ENCODE results near the gene NRDC. TPM values are rescaled to one million over a fixed set of nuclear protein-coding genes. Genes with fewer than 3 reads are reported as not detected.

NRDC gene
- total and polyA plus RNA-seq, 9 donors, result 46.1 to 121 (median 88.3) TPM

GRCh38 chr1:51745304-51745570 lies 133.3 kb downstream of the NRDC start:
- H3K27ac ChIP-seq, result no peak overlapping the region
- intact Hi-C loops (cut with DNase I), result no loop called here

DNA sequence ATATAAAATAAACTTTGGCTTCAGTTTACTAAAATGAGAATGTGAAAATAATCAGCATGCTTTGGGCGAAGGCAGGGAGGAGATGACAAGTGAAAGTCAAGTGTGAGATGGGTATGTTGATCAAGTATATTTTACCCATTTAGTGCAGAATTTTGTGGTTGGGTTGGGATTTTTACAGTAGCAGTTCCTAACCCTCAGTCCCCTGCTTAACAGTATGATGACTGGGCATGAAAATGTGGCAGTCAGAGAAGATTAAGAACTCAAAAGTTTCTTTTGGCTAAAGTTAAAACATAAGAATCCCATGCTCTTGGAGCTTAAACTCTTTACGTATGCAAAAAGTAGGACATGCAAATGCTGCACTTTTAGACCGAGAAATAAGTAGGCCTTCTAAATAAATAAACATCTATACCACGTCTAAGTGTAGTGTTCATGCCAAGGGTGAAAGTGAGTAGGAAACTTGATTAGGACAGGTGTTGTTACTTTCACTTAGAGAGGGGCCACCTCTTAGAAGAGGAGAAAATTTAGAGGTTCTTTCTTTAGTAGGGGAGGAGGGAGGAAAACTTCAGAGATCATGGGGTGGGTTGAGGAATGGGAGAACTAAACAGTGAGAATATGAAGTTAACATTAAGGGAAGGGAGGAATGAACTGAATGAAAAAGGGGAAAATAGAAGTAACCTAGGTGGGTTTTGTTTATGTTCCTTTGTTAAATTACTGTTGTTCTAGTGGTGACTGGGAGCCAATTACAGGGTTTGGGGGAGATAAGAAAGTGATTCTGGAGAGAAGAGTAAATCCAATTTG lies 133.8 kb downstream of the NRDC start:
- intact Hi-C loops (cut with DNase I), result no loop called here
- Histone ChIP-seq H3K36me3 (no peaks in the 10 kb centered on the region), H3K9me3 (no peaks in the 10 kb centered on the region), H3K27ac (no peak overlapping the region), H3K27me3 (no peaks in the 10 kb centered on the region), H3K4me1 (ENCODE audit: insufficient read depth) (no peaks in the 10 kb centered on the region), H3K4me3 (no peak overlapping the region)
- WGBS, 3 donors, result 88 to 90% (median 89%) methylated on average over 4 of the region's 4 CpGs
- no peak for DNase-seq
- TF ChIP-seq EP300 (IDR thresholded peaks at IDR 0.05) (no peak), POLR2A (IDR thresholded peaks at IDR 0.05) (no peak)
- TF ChIP-seq, protein P1, sequence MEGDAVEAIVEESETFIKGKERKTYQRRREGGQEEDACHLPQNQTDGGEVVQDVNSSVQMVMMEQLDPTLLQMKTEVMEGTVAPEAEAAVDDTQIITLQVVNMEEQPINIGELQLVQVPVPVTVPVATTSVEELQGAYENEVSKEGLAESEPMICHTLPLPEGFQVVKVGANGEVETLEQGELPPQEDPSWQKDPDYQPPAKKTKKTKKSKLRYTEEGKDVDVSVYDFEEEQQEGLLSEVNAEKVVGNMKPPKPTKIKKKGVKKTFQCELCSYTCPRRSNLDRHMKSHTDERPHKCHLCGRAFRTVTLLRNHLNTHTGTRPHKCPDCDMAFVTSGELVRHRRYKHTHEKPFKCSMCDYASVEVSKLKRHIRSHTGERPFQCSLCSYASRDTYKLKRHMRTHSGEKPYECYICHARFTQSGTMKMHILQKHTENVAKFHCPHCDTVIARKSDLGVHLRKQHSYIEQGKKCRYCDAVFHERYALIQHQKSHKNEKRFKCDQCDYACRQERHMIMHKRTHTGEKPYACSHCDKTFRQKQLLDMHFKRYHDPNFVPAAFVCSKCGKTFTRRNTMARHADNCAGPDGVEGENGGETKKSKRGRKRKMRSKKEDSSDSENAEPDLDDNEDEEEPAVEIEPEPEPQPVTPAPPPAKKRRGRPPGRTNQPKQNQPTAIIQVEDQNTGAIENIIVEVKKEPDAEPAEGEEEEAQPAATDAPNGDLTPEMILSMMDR (IDR thresholded peaks at IDR 0.05), result no peak

More at GRCh38 chr1:51745304-51745570, 133.3 kb downstream of the NRDC start:
- H3K4me3 ChIP-seq, result no peak overlapping the region
- TF ChIP-seq POLR2A (IDR thresholded peaks at IDR 0.05), result no peak
- TF ChIP-seq, protein P1 (IDR thresholded peaks at IDR 0.05), result no peak
- no peak for TF ChIP-seq EP300 (IDR thresholded peaks at IDR 0.05)
- no peaks in the 10 kb centered on the region for H3K36me3 ChIP-seq
- H3K9me3 ChIP-seq, result no peaks in the 10 kb centered on the region
- DNase-seq, result no peak
- no peaks in the 10 kb centered on the region for H3K4me1 ChIP-seq (ENCODE audit: insufficient read depth)
- H3K27me3 ChIP-seq, result no peaks in the 10 kb centered on the region

DNA sequence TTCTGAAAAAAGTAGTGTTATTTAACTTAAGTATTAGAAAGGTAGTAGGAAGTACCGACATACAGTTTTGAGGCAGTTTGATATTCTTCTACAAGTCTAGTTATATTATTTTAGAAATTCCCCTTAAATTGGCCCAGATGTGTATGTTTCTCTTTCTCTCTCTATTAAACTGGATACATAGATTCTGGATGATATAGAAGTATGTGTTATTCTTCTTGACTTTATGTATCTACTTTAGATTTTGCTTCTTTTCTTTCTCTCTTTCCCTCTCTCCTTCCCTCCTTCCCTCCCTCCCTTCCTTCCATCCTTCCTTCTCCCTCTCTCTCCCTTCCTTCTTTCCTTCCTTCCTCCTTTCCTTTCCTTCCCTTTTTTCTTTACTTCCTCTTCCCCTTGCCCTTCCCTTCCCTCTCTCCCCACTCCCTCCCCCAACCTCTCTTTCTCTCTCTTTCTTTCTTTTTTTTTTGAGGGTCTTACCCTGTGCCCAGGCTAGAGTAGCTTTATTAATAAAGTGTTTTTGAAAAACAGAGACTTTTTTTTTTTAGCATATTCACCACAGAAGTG lies 137.3 kb downstream of the NRDC start:
- no peaks in the 10 kb centered on the region for H3K36me3 ChIP-seq
- DNase-seq, result no peak
- TF ChIP-seq POLR2A (IDR thresholded peaks at IDR 0.05) (no peak), EP300 (IDR thresholded peaks at IDR 0.05) (no peak)
- TF ChIP-seq, protein P1 (IDR thresholded peaks at IDR 0.05), result no peak
- no peaks in the 10 kb centered on the region for H3K9me3 ChIP-seq
- H3K4me3 ChIP-seq, result no peak overlapping the region
- 96 to 99% (median 98%) methylated on average over 1 of the region's 1 CpG for WGBS, 3 donors
- H3K27ac ChIP-seq, result no peak overlapping the region
- intact Hi-C loops (cut with DNase I), result no loop called here
- no peaks in the 10 kb centered on the region for H3K27me3 ChIP-seq
- no peaks in the 10 kb centered on the region for H3K4me1 ChIP-seq (ENCODE audit: insufficient read depth)

DNA sequence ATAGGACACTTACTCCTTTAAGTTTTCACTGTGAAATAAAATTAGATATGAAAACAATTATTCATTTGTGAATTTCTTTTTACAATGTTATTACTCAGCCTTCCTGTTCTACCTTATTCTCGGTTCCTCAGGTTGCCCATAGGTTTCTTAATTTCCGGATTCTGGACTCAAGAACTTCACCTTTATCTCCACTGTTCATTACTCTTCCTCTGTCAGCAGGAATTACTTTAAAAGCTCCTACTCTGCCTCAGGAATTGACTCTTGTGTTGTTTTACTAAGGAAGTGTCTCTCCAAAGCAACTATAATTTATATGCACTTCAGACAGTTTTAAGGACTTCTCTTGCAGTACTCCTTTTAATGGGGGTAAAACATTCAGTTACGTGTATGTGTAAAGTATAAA lies 137.9 kb downstream of the NRDC start:
- intact Hi-C loops (cut with DNase I), result no loop called here
- H3K27ac ChIP-seq, result no peak overlapping the region
- no peaks in the 10 kb centered on the region for H3K4me1 ChIP-seq (ENCODE audit: insufficient read depth)
- H3K9me3 ChIP-seq, result no peaks in the 10 kb centered on the region
- 88 to 93% (median 88%) methylated on average over 3 of the region's 3 CpGs for WGBS, 3 donors
- H3K36me3 ChIP-seq, result no peaks in the 10 kb centered on the region
- TF ChIP-seq, protein P1 (IDR thresholded peaks at IDR 0.05), result no peak
- TF ChIP-seq POLR2A (IDR thresholded peaks at IDR 0.05), result no peak
- DNase-seq, result no peak
- no peak overlapping the region for H3K4me3 ChIP-seq
- no peaks in the 10 kb centered on the region for H3K27me3 ChIP-seq

MicroRNAs within 50 kb of the gene (microRNA counts, 767-probe panel; counts per million panel counts)
- 530 counts per million, percentile 78 among the panel's probes with 10 or more counts for microRNA hsa-miR-761

Small RNA genes lying within 50 kb of the gene (microRNA-seq; reads per million reads assigned to microRNA genes)
- 0 reads per million in 3 donors for gene MIR761

Small RNA genes lying within 50 kb of the gene (small RNA-seq; reads per million reads assigned to genes)
- gene AL050343.2, result not detected

Other genes starting within 250 kb of the NRDC start
- 1 to 10 TPM; 1.1 to 8.2 (median 4.0) TPM for gene RAB3B, start 112.0 kb upstream of the NRDC start, total RNA-seq
- gene RAB3B, start 112.0 kb upstream of the NRDC start, polyA plus RNA-seq, result 1 to 10 TPM; 1.1 to 1.9 TPM
- 10 to 100 TPM in 5 of 7 donors, 1 to 10 TPM in 2; 7.1 to 14.1 (median 11.4) TPM for gene KTI12, start 155.1 kb upstream of the NRDC start, total RNA-seq
- gene KTI12, start 155.1 kb upstream of the NRDC start, polyA plus RNA-seq, result 10 to 100 TPM in 1 of 2 donors, 1 to 10 TPM in 1; 9.3 to 13.7 TPM
- gene TXNDC12, start 176.5 kb upstream of the NRDC start, total RNA-seq, result 10 to 100 TPM; 33.0 to 52.8 (median 41.0) TPM
- gene TXNDC12, start 176.5 kb upstream of the NRDC start, polyA plus RNA-seq, result 10 to 100 TPM; 27.3 to 29.4 TPM
- 10 to 100 TPM; 37.8 to 68.1 (median 61.9) TPM for gene BTF3L4, start 177.6 kb upstream of the NRDC start, total RNA-seq
- gene BTF3L4, start 177.6 kb upstream of the NRDC start, polyA plus RNA-seq, result 10 to 100 TPM; 51.9 to 73.9 TPM